ENCODE measurements around the gene PTRH1. TPM values are rescaled to one million over a fixed set of nuclear protein-coding genes. Genes with fewer than 3 reads are reported as not detected.

Gene PTRH1
- total RNA-seq, 1 experiment from 2014 or later = 21.8 TPM

DNA sequence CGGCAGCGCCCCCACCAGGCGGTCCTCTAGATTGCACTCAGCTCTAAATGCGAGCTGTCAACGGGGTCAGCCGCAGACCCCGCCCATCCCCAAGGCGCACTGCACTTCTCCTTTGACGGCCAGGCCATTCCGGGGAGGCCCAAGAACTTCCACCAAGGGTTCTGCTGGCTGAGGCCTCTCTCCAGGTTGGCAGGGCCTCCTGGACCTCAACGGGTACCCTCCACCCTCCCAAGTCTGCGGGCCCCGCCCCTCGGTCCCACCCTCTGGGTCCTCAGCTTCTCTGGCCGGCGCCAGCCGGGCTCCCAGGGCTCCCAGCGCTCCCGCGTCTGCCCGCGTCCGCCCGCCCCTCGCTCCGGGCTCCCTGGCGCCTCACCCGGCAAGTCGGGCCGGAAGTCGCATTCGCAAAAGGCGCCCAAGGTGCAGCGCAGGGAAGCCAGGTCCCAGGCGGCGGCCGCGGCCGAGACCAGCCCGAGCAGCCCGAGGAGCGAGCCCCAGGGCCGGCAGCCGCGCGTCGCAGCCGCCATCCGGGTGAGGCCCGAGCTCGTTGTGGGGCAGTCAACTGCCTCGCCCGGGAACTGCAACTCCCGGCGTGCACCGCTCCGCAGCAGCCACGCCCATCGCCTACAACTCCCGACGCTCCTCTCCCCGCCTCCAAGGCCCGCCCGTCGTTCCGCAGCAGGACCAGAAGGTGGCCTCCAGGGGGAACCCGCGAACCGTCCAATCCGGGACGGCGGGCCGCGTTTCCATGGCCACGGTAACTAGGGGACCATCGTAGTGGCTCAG lies 19.5 kb upstream of the PTRH1 start, which contains the start of gene TOR2A (continued):
- TF ChIP-seq EGR1 (IDR thresholded peaks at IDR 0.05; ENCODE audit: low read depth) = no peak
- no peak for TF ChIP-seq TCF7L2 (IDR thresholded peaks at IDR 0.05; ENCODE audit: borderline replicate concordance, extremely low read depth, insufficient read depth, insufficient read length)

DNA sequence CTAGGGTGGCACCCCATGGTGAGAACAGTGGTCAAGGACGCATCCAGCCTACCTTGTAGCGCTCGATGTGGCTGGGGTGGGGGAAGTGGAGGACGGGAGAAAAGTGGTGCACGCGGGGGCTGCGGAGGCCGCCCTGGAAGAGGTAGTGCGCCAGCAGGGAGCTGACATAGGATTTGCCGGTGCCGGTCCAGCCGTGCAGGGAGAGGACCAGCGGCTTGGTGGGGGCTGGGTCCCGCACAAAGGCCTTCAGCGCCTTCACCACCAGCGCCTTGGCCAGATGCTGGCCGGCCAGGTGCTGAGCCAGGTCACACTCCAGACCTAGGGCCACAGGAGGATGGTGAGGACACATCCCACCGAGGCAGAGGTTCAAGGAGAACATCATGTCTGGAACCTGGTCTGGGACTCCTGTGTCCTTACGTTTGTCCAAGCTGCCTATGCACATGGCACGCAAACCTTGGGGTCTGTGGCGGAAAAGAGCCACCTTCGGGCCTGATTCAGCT lies 18.8 kb upstream of the PTRH1 start:
- H3K27me3 ChIP-seq (ENCODE audit: insufficient read depth, low read length) = no peaks in the 10 kb centered on the region
- peak overlapping the region; percentile 87 for H3K27ac ChIP-seq (ENCODE audit: low read depth, low read length)
- H3K9me2 ChIP-seq (ENCODE audit: insufficient read depth) = no peaks in the 10 kb centered on the region
- no peaks in the 10 kb centered on the region for H3K79me2 ChIP-seq (ENCODE audit: insufficient read depth, low read length)
- DNase-seq (ENCODE audit: low read depth, low spot score) (no peak), ATAC-seq (no peak)
- H2AFZ ChIP-seq (ENCODE audit: low read depth, low read length, poor library complexity, severe bottlenecking) = no peak overlapping the region
- no peaks in the 10 kb centered on the region for H3K36me3 ChIP-seq (ENCODE audit: control insufficient read depth in 1 of 2, insufficient read depth in 2 of 2, low read length in 2 of 2)
- no TSS peak for BruUV-seq (replicated peaks)
- H4K20me1 ChIP-seq (ENCODE audit: insufficient read depth) = no peaks in the 10 kb centered on the region
- intact Hi-C loops (cut with micrococcal nuclease) = loop anchor here (1.0 kb wide), 2 partner anchors 27 to 144 kb away; no protein-coding TSS in a partner anchor
- ChIA-PET CTCF (interaction anchor here (0.8 to 2.3 kb wide), 51 partner anchors 9 to 510 kb away, joined by 3 to 46 read pairs (median 5); partner anchors contain the start of genes CDK9, CFAP157, PIP5KL1 and PTRH1), POLR2A (interaction anchor here (0.7 to 1.5 kb wide), 10 partner anchors 11 to 187 kb away, joined by 3 to 10 read pairs (median 4); partner anchors contain the start of genes PTRH1 and TTC16), RAD21 (ENCODE audit: low non-redundant PET in 1 of 2, low total read pairs in 2 of 2, uncharacterized antibody in 2 of 2, unreplicated experiment in 2 of 2) (interaction anchor here (0.8 to 1.6 kb wide), 17 partner anchors 9 to 187 kb away, joined by 3 to 10 read pairs (median 4); partner anchors contain the start of genes CDK9 (in 2 of the 2), CFAP157 (in 1 of the 2), PTRH1 (in 1 of the 2) and ST6GALNAC4 (in 1 of the 2))
- peaks cover 4 to 17% of the 10 kb centered on the region in 2 experiments for H3K4me1 ChIP-seq (ENCODE audit: control insufficient read depth in 1 of 2, insufficient read depth in 2 of 2, low read length in 2 of 2)
- peak overlapping the region; percentile 58 to 72 for H3K4me3 ChIP-seq (replicated peaks in 1 of 2; ENCODE audit: low read depth in 1 of 2, low read length in 2 of 2)
- H3K4me2 ChIP-seq (ENCODE audit: low read length) = peak overlapping the region; percentile 96
- peak overlapping the region; percentile 67 for H3K9ac ChIP-seq (ENCODE audit: low read length)
- H3K9me3 ChIP-seq (ENCODE audit: control insufficient read depth in 1 of 2, insufficient read depth in 1 of 2, low read depth in 1 of 2, low read length in 2 of 2) = no peaks in the 10 kb centered on the region
- TF ChIP-seq POLR2AphosphoS5 (IDR thresholded peaks at IDR 0.05; ENCODE audit: low read depth, low read length) (no peak), EZH2 (IDR thresholded peaks at IDR 0.05) (no peak), ZFX (IDR thresholded peaks at IDR 0.05) (no peak), POLR2A (IDR thresholded peaks at IDR 0.05; ENCODE audit: borderline replicate concordance, extremely low read depth, insufficient read depth, insufficient read length) (no peak), SRF (IDR thresholded peaks at IDR 0.05; ENCODE audit: low read depth) (no peak), CEBPB (IDR thresholded peaks at IDR 0.05; ENCODE audit: low read depth) (no peak), ELF1 (IDR thresholded peaks at IDR 0.05; ENCODE audit: borderline replicate concordance, low read depth) (no peak), YY1 (IDR thresholded peaks at IDR 0.05; ENCODE audit: extremely low read depth, insufficient replicate concordance, low read depth, low read length) (no peak), EGR1 (IDR thresholded peaks at IDR 0.05; ENCODE audit: low read depth) (no peak), JUND (IDR thresholded peaks at IDR 0.05) (no peak), FOSL1 (IDR thresholded peaks at IDR 0.05; ENCODE audit: low read depth) (no peak), ZNF274 (IDR thresholded peaks at IDR 0.05; ENCODE audit: low read depth, low read length) (no peak)
- TF ChIP-seq, protein P1, sequence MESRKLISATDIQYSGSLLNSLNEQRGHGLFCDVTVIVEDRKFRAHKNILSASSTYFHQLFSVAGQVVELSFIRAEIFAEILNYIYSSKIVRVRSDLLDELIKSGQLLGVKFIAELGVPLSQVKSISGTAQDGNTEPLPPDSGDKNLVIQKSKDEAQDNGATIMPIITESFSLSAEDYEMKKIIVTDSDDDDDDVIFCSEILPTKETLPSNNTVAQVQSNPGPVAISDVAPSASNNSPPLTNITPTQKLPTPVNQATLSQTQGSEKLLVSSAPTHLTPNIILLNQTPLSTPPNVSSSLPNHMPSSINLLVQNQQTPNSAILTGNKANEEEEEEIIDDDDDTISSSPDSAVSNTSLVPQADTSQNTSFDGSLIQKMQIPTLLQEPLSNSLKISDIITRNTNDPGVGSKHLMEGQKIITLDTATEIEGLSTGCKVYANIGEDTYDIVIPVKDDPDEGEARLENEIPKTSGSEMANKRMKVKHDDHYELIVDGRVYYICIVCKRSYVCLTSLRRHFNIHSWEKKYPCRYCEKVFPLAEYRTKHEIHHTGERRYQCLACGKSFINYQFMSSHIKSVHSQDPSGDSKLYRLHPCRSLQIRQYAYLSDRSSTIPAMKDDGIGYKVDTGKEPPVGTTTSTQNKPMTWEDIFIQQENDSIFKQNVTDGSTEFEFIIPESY (IDR thresholded peaks at IDR 0.05; ENCODE audit: extremely low read depth, insufficient replicate concordance, low read length) = no peak
- TF ChIP-seq, protein P2, sequence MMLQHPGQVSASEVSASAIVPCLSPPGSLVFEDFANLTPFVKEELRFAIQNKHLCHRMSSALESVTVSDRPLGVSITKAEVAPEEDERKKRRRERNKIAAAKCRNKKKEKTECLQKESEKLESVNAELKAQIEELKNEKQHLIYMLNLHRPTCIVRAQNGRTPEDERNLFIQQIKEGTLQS (IDR thresholded peaks at IDR 0.05) = no peak
- TF ChIP-seq, protein P3, sequence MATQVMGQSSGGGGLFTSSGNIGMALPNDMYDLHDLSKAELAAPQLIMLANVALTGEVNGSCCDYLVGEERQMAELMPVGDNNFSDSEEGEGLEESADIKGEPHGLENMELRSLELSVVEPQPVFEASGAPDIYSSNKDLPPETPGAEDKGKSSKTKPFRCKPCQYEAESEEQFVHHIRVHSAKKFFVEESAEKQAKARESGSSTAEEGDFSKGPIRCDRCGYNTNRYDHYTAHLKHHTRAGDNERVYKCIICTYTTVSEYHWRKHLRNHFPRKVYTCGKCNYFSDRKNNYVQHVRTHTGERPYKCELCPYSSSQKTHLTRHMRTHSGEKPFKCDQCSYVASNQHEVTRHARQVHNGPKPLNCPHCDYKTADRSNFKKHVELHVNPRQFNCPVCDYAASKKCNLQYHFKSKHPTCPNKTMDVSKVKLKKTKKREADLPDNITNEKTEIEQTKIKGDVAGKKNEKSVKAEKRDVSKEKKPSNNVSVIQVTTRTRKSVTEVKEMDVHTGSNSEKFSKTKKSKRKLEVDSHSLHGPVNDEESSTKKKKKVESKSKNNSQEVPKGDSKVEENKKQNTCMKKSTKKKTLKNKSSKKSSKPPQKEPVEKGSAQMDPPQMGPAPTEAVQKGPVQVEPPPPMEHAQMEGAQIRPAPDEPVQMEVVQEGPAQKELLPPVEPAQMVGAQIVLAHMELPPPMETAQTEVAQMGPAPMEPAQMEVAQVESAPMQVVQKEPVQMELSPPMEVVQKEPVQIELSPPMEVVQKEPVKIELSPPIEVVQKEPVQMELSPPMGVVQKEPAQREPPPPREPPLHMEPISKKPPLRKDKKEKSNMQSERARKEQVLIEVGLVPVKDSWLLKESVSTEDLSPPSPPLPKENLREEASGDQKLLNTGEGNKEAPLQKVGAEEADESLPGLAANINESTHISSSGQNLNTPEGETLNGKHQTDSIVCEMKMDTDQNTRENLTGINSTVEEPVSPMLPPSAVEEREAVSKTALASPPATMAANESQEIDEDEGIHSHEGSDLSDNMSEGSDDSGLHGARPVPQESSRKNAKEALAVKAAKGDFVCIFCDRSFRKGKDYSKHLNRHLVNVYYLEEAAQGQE (IDR thresholded peaks at IDR 0.05; ENCODE audit: low read depth) = no peak
